LoVo (cell line): Measurements from ENCODE around the gene FIBCD1.

Experiments
- DNase-seq: peaks from one replicate; pipeline ENCODE4 v3.0.0-alpha.2; 2016; ENCODE audit warnings: low spot score

FIBCD1 gene

DNA sequence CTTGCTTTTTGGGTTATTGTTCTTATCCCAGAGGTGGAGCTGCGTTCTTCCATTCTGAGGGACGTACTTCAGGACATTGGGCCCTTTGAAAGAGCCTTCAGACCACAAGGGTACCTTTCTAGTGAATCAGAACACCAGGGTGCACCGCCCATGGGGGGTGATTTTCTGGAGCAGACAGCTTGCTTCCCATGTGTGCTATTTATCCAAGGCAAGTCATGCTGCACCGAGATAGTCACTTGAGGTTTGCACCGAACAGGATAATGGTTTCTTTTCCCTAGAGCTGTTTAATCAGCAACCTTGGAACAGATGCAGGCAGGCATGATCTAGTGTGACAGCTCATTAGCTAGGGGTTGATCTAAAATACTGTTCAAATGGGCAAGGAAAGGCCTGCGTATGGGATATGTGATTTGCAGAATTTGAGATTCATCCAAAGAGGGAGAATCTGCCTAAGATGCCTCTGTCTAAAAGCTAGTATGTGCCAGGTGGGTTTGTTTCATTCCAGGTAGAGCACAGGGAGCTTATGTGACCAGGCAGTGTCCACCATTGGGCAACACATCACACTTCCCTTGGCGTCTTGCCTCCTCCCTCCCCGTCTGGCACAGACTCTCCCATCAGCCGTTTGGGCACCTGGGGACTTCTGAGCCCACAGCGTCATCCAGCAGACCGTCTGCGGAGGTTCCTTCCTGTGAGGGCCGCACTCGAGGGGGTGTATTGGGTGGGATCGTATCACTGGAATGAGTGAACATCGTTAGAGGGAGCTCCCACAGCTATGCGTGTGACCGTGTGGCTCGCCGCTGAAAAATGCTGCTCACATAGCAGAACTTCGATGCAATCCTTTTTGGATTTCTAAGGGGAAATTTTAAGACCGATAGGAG is 80.9 kb downstream of the FIBCD1 start:
- DNase-seq = no peak

DNA sequence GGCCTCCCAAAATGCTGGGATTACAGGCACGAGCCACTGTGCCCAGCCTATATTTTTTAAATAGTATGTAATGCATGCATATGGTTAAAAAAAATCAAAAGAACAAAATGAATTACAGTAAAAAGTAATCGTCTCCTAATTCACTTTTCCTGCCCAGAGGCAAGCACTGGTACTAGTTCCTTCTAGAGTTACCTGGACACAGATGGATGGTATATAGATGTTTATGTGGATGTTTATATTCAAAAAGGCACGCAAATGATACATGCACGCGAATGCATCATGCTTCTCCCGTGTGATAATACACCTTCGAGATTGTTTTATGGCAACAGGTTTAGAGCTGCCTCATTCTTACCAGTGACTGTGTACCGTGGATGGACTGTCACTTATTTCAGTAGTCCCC is 82.6 kb downstream of the FIBCD1 start:
- no peak for DNase-seq

DNA sequence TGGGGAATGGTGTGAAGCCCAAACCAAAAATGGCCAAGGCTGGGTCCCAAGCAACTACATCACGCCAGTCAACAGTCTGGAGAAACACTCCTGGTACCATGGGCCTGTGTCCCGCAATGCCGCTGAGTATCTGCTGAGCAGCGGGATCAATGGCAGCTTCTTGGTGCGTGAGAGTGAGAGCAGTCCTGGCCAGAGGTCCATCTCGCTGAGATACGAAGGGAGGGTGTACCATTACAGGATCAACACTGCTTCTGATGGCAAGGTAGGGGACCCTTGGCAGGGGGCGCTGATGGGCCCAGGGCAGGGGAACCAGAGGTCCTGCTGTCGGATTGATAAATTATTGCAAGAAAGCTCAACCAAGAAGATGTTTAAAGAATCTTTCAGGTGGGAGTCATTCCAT is 84.2 kb downstream of the FIBCD1 start:
- no peak for DNase-seq

DNA sequence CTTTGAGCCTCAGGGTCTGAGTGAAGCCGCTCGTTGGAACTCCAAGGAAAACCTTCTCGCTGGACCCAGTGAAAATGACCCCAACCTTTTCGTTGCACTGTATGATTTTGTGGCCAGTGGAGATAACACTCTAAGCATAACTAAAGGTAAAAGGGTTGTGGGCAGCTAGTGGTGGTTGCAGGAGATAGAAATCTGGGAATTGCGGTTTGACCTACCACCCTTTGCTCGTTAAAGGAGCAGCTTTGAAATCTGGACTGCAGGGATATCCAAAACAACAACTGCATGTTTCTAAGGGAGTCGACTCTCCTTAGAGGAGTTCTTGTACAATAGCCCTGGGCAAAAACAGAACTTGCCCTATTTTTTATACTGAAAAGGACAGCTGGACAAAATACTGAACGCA is 85.0 kb downstream of the FIBCD1 start:
- no peak for DNase-seq

DNA sequence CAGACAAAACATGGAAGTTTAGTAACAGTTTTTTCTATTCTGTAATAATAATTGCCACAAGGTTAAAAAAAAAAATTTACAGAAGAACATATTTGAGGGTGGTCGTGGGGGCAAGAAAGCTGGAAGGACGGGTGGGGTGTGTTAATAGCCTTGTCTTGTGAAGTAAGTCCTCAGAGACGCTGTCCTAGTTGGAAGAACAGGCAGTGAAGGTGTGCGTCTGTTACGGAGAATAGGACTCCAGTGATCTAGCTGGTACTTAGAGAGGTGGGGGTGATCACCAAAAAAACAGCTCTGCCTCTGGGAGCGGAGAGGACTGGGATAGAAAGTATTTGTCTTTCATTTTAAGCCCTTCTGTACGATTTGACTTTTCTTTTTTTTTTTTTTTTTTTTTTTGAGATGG is 86.2 kb downstream of the FIBCD1 start:
- no peak for DNase-seq
